T-cell (primary cell): ENCODE data around the gene LRP1-AS. TPM values are rescaled to one million over a fixed set of nuclear protein-coding genes. Genes with fewer than 3 reads are reported as not detected.

ENCODE experiments used
- ATAC-seq, 4 experiments: fragments of 200-7000 bp in 3 of 4; fragments of 150-1000 bp in 1 of 4; cut with Tn5 transposase; replicated peaks in 1 of 4; 1 replicate in 3 of 4; 2 replicates in 1 of 4; pipeline ENCODE4 v1.10.0; 2021; ENCODE audit warnings: moderate library complexity in 3 of 4, mild to moderate bottlenecking in 2 of 4, moderate number of reproducible peaks in 1 of 4
- CTCF ChIA-PET, 2 donors: fragments of 300-600 bp; sonication (Branson Sonifier 250); formaldehyde crosslinking; loops; one replicate each; lab custom pipeline; 2022; ENCODE audit warnings: antibody characterized with exemption in 2 of 2; lab: Charles Lee
- POLR2A ChIA-PET, 2 donors: fragments of 300-600 bp; sonication (Branson Sonifier 250); formaldehyde crosslinking; loops; one replicate each; lab custom pipeline; 2022; ENCODE audit warnings: antibody characterized with exemption in 2 of 2; lab: Charles Lee
- DNase-seq, 35 experiments: peaks; one replicate each; pipeline versions ENCODE4 v3.0.0 to v3.0.0-alpha.2; 2013 to 2023
- H3K27ac ChIP-seq: one replicate; pipeline ENCODE4 v1.5.1; 2013; ENCODE audit warnings: low read length
- H3K27me3 ChIP-seq, 2 experiments: replicated peaks in 1 of 2; 1 replicate in 1 of 2; 2 replicates in 1 of 2; pipeline versions ENCODE4 v1.6.1 to v1.7.0; 2013; ENCODE audit warnings: low read length in 1 of 2, mixed read lengths in 1 of 2; ENCODE audit not compliant: control insufficient read depth in 2 of 2, insufficient read depth in 2 of 2; ENCODE audit errors: extremely low read depth in 1 of 2
- H3K36me3 ChIP-seq, 2 donors: 1 replicate in 1 of 2; 2 replicates in 1 of 2; pipeline versions ENCODE4 v1.6.1 to v1.7.0; 2013; ENCODE audit warnings: low read length in 1 of 2; ENCODE audit not compliant: control insufficient read depth in 2 of 2, insufficient read depth in 1 of 2; ENCODE audit errors: extremely low read depth in 1 of 2
- H3K4me1 ChIP-seq, 2 experiments: 1 replicate in 1 of 2; 2 replicates in 1 of 2; pipeline versions ENCODE4 v1.6.1 to v1.7.0; 2013; ENCODE audit warnings: low read length in 2 of 2, mixed read lengths in 1 of 2; ENCODE audit not compliant: insufficient read depth in 2 of 2, control insufficient read depth in 1 of 2; ENCODE audit errors: extremely low read depth in 1 of 2
- H3K4me3 ChIP-seq, 2 donors: 1 replicate in 1 of 2; 2 replicates in 1 of 2; pipeline versions ENCODE4 v1.5.1 to v1.7.0; 2013; ENCODE audit warnings: mild to moderate bottlenecking in 2 of 2, low read length in 1 of 2, moderate library complexity in 1 of 2; ENCODE audit not compliant: control insufficient read depth in 1 of 2; ENCODE audit errors: extremely low read depth in 1 of 2
- H3K9me3 ChIP-seq: 2 replicates; pipeline ENCODE4 v1.7.0; 2013
- H3K27ac Mint-ChIP-seq, 2 donors: one replicate each; pipeline ENCODE4 v1.8.0; 2020 to 2021; ENCODE audit warnings: mild to moderate bottlenecking in 2 of 2, mixed read lengths in 2 of 2
- H3K27me3 Mint-ChIP-seq, 2 donors: one replicate each; pipeline ENCODE4 v1.8.0; 2021 to 2022; ENCODE audit warnings: mixed read lengths in 2 of 2
- H3K36me3 Mint-ChIP-seq: one replicate; pipeline ENCODE4 v1.8.0; 2021; ENCODE audit warnings: mixed read lengths
- H3K4me1 Mint-ChIP-seq, 3 donors: one replicate each; pipeline ENCODE4 v1.8.0; 2020 to 2022; ENCODE audit warnings: mixed read lengths in 3 of 3, mild to moderate bottlenecking in 1 of 3
- H3K4me3 Mint-ChIP-seq, 3 donors: one replicate each; pipeline ENCODE4 v1.8.0; 2020 to 2022; ENCODE audit warnings: mild to moderate bottlenecking in 3 of 3, mixed read lengths in 3 of 3, moderate library complexity in 3 of 3
- H3K9me3 Mint-ChIP-seq, 3 donors: one replicate each; pipeline ENCODE4 v1.8.0; 2020 to 2022; ENCODE audit warnings: mixed read lengths in 3 of 3
- WGBS: methylation state at CpG from one replicate; pipeline ENCODE4 v1.1.5; 2013; ENCODE audit warnings: missing lambda C conversion rate; ENCODE audit not compliant: insufficient coverage; 5-methylcytosine and 5-hydroxymethylcytosine counted together
- total RNA-seq, 35 experiments: library from RNA in 6 of 35; stranded (reverse) in 6 of 35; fragments of 120-200 nt in 1 of 35; gene quantifications; one replicate each; pipeline versions ENCODE4 v1.2.1 to v1.2.4 and lab custom pipeline; 2013 to 2026

The LRP1-AS gene
- total RNA-seq, 5 donors from 2014 or later (not counting 1 experiment from before 2014, with no cell fraction given): not detected

DNA sequence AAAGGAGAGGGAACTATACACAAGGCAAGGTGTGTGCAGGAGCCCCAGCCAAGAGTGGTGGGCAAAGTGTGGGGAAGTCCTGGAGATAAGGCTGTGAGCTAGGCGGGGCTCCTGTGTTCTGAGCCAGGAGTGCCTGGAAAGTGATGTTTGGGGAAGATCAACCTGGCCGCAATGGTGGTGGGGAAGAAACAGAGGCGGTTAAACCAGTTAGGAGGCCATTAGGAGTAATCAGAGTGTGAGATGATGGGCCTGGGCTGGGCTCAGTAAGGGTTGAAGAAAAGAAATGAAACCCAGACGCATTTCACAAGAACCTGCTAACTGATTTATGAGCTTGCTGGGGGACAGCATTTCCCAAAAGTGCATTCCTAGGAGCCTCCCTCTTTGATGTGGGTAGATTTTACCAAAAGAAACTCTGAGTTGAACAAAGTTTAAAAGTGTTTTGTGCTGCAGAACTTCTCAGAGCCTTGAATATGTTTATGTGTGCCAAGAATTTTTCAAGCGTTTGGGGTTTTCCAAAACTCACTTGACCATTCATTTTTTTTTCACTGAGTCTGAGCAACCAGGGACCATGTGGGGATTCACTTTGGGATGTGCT lies 34.2 kb upstream of the LRP1-AS start:
- Histone ChIP-seq H3K4me1 (peaks cover 0 to 6% of the 10 kb centered on the region in 2 experiments), H3K9me3 (no peaks in the 10 kb centered on the region), H3K4me3 (no peak overlapping the region), H3K36me3 (no peaks in the 10 kb centered on the region), H3K27me3 (peaks cover 0 to 3% of the 10 kb centered on the region in 2 experiments), H3K27ac (no peak overlapping the region)
- CTCF ChIA-PET: interaction anchor here (0.7 to 2.7 kb wide), 9 partner anchors 46 to 799 kb away, joined by 3 to 25 read pairs (median 4); partner anchors contain the start of gene LRP1 (in 1 of the 2)
- DNase-seq (no peak), ATAC-seq (no peak)
- POLR2A ChIA-PET: no interaction called here
- H3K36me3 Mint-ChIP-seq: no peaks in the 10 kb centered on the region
- peaks cover 0 to 4% (median 2%) of the 10 kb centered on the region in 3 donors for H3K4me1 Mint-ChIP-seq
- no peaks in the 10 kb centered on the region for H3K27me3 Mint-ChIP-seq
- H3K9me3 Mint-ChIP-seq: no peaks in the 10 kb centered on the region
- no peak overlapping the region for H3K27ac Mint-ChIP-seq
- no peak overlapping the region for H3K4me3 Mint-ChIP-seq
- 86% methylated on average over 4 of the region's 5 CpGs for WGBS

DNA sequence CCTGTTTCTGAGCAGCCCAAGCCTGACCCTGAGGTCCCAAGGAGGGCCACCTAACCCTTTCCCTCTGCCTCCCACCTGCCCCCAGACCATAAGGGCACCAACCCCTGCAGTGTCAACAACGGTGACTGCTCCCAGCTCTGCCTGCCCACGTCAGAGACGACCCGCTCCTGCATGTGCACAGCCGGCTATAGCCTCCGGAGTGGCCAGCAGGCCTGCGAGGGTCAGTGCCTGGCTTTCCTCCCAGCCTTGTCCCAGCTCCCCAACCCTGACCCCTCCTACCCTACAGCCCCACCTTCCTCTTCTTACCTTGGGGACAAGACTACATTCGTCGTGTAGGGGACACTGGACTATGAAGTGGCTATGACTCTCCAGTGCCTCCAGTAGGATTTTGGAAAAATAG lies 33.7 kb upstream of the LRP1-AS start:
- DNase-seq: no peak
- ATAC-seq: no peak
- ChIA-PET POLR2A (no interaction called here), CTCF (interaction anchor here (1.0 to 2.7 kb wide), 3 partner anchors 53 to 112 kb away, joined by 3 to 25 read pairs (median 4); partner anchors contain the start of gene LRP1 (in 1 of the 2))
- H3K4me3 ChIP-seq: no peak overlapping the region
- 77% methylated on average over 7 of the region's 9 CpGs for WGBS
- Mint-ChIP-seq H3K27ac (no peak overlapping the region), H3K36me3 (no peaks in the 10 kb centered on the region), H3K4me3 (no peak overlapping the region), H3K27me3 (no peaks in the 10 kb centered on the region), H3K9me3 (no peaks in the 10 kb centered on the region), H3K4me1 (peaks cover 0 to 4% (median 2%) of the 10 kb centered on the region in 3 donors)
- H3K4me1 ChIP-seq: peaks cover 0 to 6% of the 10 kb centered on the region in 2 experiments
- no peaks in the 10 kb centered on the region for H3K36me3 ChIP-seq
- H3K9me3 ChIP-seq: no peaks in the 10 kb centered on the region
- no peak overlapping the region for H3K27ac ChIP-seq
- H3K27me3 ChIP-seq: peaks cover 0 to 3% of the 10 kb centered on the region in 2 experiments

DNA sequence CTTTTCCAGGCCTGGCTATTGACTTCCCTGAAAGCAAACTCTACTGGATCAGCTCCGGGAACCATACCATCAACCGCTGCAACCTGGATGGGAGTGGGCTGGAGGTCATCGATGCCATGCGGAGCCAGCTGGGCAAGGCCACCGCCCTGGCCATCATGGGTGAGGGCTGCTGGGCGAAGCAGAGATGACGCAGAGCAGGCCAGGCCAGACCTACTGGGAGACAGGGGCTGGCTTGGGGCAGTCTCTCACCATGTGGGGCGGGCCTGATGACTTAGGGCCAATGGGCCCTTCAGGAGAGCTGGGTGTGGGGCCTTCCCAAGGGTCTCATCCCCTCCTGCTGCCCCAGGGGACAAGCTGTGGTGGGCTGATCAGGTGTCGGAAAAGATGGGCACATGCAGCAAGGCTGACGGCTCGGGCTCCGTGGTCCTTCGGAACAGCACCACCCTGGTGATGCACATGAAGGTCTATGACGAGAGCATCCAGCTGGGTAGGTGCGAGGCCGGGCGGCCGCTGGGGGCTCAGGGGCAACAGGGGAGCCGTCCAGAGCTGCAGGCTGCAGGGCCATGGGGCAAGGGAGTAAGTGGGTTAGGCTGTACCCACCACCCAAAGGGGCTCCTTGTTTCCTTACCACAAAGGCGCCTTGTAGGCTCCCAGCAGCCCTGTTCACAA lies 33.0 kb upstream of the LRP1-AS start:
- WGBS: 89% methylated on average over 18 of the region's 20 CpGs
- no peaks in the 10 kb centered on the region for H3K9me3 ChIP-seq
- H3K9me3 Mint-ChIP-seq: no peaks in the 10 kb centered on the region
- no peak for DNase-seq
- H3K36me3 Mint-ChIP-seq: no peaks in the 10 kb centered on the region
- ChIA-PET POLR2A (no interaction called here), CTCF (no interaction called here)
- peaks cover 0 to 6% of the 10 kb centered on the region in 2 experiments for H3K4me1 ChIP-seq
- H3K4me3 Mint-ChIP-seq: no peak overlapping the region
- no peak overlapping the region for H3K4me3 ChIP-seq
- H3K36me3 ChIP-seq: no peaks in the 10 kb centered on the region
- no peak overlapping the region for H3K27ac ChIP-seq
- ATAC-seq: no peak
- H3K27ac Mint-ChIP-seq: no peak overlapping the region
- H3K27me3 ChIP-seq: peaks cover 0 to 7% of the 10 kb centered on the region in 2 experiments
- no peaks in the 10 kb centered on the region for H3K27me3 Mint-ChIP-seq
- peaks cover 0 to 4% (median 2%) of the 10 kb centered on the region in 3 donors for H3K4me1 Mint-ChIP-seq

DNA sequence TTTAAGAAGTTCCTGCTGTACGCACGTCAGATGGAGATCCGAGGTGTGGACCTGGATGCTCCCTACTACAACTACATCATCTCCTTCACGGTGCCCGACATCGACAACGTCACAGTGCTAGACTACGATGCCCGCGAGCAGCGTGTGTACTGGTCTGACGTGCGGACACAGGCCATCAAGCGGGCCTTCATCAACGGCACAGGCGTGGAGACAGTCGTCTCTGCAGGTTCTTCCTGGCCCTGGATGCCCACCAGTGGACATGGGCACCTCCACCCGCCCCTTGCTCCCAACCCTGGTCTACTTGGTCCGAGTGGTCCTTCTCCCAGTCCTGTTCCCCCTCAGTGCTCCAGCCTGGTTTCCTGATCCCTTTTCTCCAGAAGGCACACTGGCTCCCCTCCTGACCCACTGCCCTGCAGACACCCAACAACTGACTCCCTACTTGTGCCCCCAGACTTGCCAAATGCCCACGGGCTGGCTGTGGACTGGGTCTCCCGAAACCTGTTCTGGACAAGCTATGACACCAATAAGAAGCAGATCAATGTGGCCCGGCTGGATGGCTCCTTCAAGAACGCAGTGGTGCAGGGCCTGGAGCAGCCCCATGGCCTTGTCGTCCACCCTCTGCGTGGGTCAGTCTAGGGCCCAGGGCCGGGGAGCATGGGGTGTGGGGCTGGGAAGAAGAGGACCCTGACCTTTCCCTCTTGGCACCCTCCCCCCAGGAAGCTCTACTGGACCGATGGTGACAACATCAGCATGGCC lies 32.1 kb upstream of the LRP1-AS start:
- H3K9me3 ChIP-seq: no peaks in the 10 kb centered on the region
- peaks cover 0 to 4% (median 2%) of the 10 kb centered on the region in 3 donors for H3K4me1 Mint-ChIP-seq
- POLR2A ChIA-PET: no interaction called here
- peaks cover 0 to 6% of the 10 kb centered on the region in 2 experiments for H3K4me1 ChIP-seq
- H3K27me3 ChIP-seq: peaks cover 0 to 7% of the 10 kb centered on the region in 2 experiments
- H3K9me3 Mint-ChIP-seq: no peaks in the 10 kb centered on the region
- no peaks in the 10 kb centered on the region for H3K27me3 Mint-ChIP-seq
- H3K36me3 ChIP-seq: no peaks in the 10 kb centered on the region
- CTCF ChIA-PET: no interaction called here
- no peak overlapping the region for H3K4me3 Mint-ChIP-seq
- no peaks in the 10 kb centered on the region for H3K36me3 Mint-ChIP-seq
- no peak overlapping the region for H3K27ac Mint-ChIP-seq
- 90% methylated on average over 23 of the region's 27 CpGs for WGBS
- H3K4me3 ChIP-seq: no peak overlapping the region
- H3K27ac ChIP-seq: no peak overlapping the region
- DNase-seq (no peak), ATAC-seq (no peak)

DNA sequence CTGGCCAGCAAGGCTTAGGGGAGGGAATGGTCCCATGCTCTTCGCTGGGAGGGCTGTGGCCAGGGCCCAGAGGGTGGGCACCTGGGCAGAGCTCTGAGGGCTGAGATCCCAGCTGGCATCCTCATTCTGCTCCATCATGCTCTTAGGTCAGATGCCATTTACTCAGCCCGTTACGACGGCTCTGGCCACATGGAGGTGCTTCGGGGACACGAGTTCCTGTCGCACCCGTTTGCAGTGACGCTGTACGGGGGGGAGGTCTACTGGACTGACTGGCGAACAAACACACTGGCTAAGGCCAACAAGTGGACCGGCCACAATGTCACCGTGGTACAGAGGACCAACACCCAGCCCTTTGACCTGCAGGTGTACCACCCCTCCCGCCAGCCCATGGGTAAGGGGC lies 30.8 kb upstream of the LRP1-AS start:
- peaks cover 0 to 4% (median 2%) of the 10 kb centered on the region in 3 donors for H3K4me1 Mint-ChIP-seq
- DNase-seq (no peak), ATAC-seq (no peak)
- ChIA-PET POLR2A (no interaction called here), CTCF (no interaction called here)
- H3K27ac Mint-ChIP-seq: no peak overlapping the region
- WGBS: 82% methylated on average over 13 of the region's 14 CpGs
- no peaks in the 10 kb centered on the region for H3K36me3 Mint-ChIP-seq
- H3K4me3 ChIP-seq: no peak overlapping the region
- H3K9me3 Mint-ChIP-seq: no peaks in the 10 kb centered on the region
- H3K4me1 ChIP-seq: peaks cover 0 to 4% of the 10 kb centered on the region in 2 experiments
- no peaks in the 10 kb centered on the region for H3K36me3 ChIP-seq
- peaks cover 0 to 8% of the 10 kb centered on the region in 2 experiments for H3K27me3 ChIP-seq
- H3K9me3 ChIP-seq: no peaks in the 10 kb centered on the region
- H3K27me3 Mint-ChIP-seq: no peaks in the 10 kb centered on the region
- no peak overlapping the region for H3K27ac ChIP-seq
- no peak overlapping the region for H3K4me3 Mint-ChIP-seq

DNA sequence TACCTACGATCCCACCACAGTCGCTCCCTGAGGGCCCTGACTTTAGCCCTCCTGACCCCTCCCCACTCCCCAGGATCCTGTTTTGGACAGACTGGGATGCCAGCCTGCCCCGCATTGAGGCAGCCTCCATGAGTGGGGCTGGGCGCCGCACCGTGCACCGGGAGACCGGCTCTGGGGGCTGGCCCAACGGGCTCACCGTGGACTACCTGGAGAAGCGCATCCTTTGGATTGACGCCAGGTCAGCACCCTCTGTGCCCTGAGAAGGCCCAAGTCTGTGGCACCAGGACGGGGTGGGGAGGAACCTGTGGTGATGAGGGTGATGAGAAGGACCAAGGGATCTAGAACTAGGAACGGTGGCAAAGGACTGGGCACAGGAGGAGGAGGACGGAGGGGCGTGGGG lies 29.9 kb upstream of the LRP1-AS start:
- POLR2A ChIA-PET: no interaction called here
- 86% methylated on average over 12 of the region's 16 CpGs for WGBS
- H3K36me3 ChIP-seq: no peaks in the 10 kb centered on the region

More for the DNA sequence above, 29.9 kb upstream of the LRP1-AS start:
- H3K27ac ChIP-seq: no peak overlapping the region
- Mint-ChIP-seq H3K9me3 (no peaks in the 10 kb centered on the region), H3K27me3 (no peaks in the 10 kb centered on the region), H3K4me3 (no peak overlapping the region), H3K27ac (no peak overlapping the region), H3K36me3 (no peaks in the 10 kb centered on the region), H3K4me1 (no peaks in the 10 kb centered on the region)
- ATAC-seq (no peak), DNase-seq (no peak)
- no peaks in the 10 kb centered on the region for H3K4me1 ChIP-seq
- CTCF ChIA-PET: no interaction called here
- no peaks in the 10 kb centered on the region for H3K9me3 ChIP-seq
- H3K27me3 ChIP-seq: peaks cover 0 to 8% of the 10 kb centered on the region in 2 experiments
- no peak overlapping the region for H3K4me3 ChIP-seq
